NCI-H1694 (cell line): Measurements from ENCODE around the gene TMEFF2.

Source experiments
- DNase-seq: peaks from one replicate; lab custom pipeline; 2025; lab: John Stamatoyannopoulos, UW

Gene TMEFF2

GRCh38 chr2:192068966-192069365, 125.8 kb downstream of the TMEFF2 start:
- DNase-seq, result no peak

- DNase-seq, result no peak
These were observed 127.1 kb downstream of the TMEFF2 start for GRCh38 chr2:192067631-192068030.

GRCh38 chr2:192064459-192064858, 130.3 kb downstream of the TMEFF2 start:
- DNase-seq, result no peak

- DNase-seq, result no peak
These were observed 134.6 kb downstream of the TMEFF2 start for GRCh38 chr2:192060161-192060560.

GRCh38 chr2:192059266-192059665, 135.5 kb downstream of the TMEFF2 start:
- DNase-seq, result no peak

GRCh38 chr2:192053921-192054320, 140.8 kb downstream of the TMEFF2 start:
- DNase-seq, result no peak

GRCh38 chr2:192051533-192051932, 143.2 kb downstream of the TMEFF2 start:
- no peak for DNase-seq

- no peak for DNase-seq
These were observed 145.4 kb downstream of the TMEFF2 start for GRCh38 chr2:192049362-192049761.

GRCh38 chr2:192047315-192048107, 147.2 kb downstream of the TMEFF2 start:
- DNase-seq, result no peak

GRCh38 chr2:192044496-192044895, 150.2 kb downstream of the TMEFF2 start:
- DNase-seq, result no peak

- no peak for DNase-seq
These were observed 151.4 kb downstream of the TMEFF2 start for GRCh38 chr2:192043216-192043870.

GRCh38 chr2:192042126-192042525, 152.6 kb downstream of the TMEFF2 start:
- no peak for DNase-seq

- DNase-seq, result no peak
These were observed 156.6 kb downstream of the TMEFF2 start for GRCh38 chr2:192038110-192038509.

- no peak for DNase-seq
These were observed 158.8 kb downstream of the TMEFF2 start for GRCh38 chr2:192035731-192036442.

GRCh38 chr2:192030856-192031255, 163.9 kb downstream of the TMEFF2 start:
- no peak for DNase-seq

GRCh38 chr2:192030289-192030688, 164.4 kb downstream of the TMEFF2 start:
- no peak for DNase-seq

- DNase-seq, result no peak
These were observed 165.6 kb downstream of the TMEFF2 start for GRCh38 chr2:192029089-192029488.

GRCh38 chr2:192026825-192027120, 168.0 kb downstream of the TMEFF2 start:
- no peak for DNase-seq

GRCh38 chr2:192026059-192026824, 168.5 kb downstream of the TMEFF2 start:
- DNase-seq, result no peak

- no peak for DNase-seq
These were observed 169.1 kb downstream of the TMEFF2 start for GRCh38 chr2:192025637-192026036.

GRCh38 chr2:192023006-192023405, 171.7 kb downstream of the TMEFF2 start:
- no peak for DNase-seq

GRCh38 chr2:192017844-192018243, 176.9 kb downstream of the TMEFF2 start:
- DNase-seq, result no peak
